Bronchial epithelial cell (primary cell): ENCODE measurements around the gene NPAS3. TPM values are rescaled to one million over a fixed set of nuclear protein-coding genes. Genes with fewer than 3 reads are reported as not detected.

Source experiments
- DNase-seq: peaks from one replicate; pipeline ENCODE4 v3.0.0-alpha.2; 2010; ENCODE audit warnings: low read depth
- FAIRE-seq: peaks from 2 replicates; lab custom pipeline; 2011; peaks lifted over from hg19 to GRCh38; lab: Jason Lieb, UNC
- H3K27me3 ChIP-seq: 2 replicates; pipeline ENCODE4 v1.5.1; 2011; ENCODE audit warnings: low read length; ENCODE audit not compliant: control insufficient read depth, insufficient read depth
- H3K36me3 ChIP-seq: 2 replicates; pipeline ENCODE4 v1.5.1; 2011; ENCODE audit warnings: low read length; ENCODE audit not compliant: control insufficient read depth, insufficient read depth
- H3K4me3 ChIP-seq: 2 replicates; pipeline ENCODE4 v1.5.1; 2011; ENCODE audit warnings: mild to moderate bottlenecking, low read depth, low read length, control low read depth
- total RNA-seq: library from RNA; depleted of rRNA; stranded (reverse); fragments of >200 nt; gene quantifications from 2 replicates; pipeline ENCODE4 v1.2.1, GENCODE V29; 2014
- TF ChIP-seq, protein P1 (sequence below): IDR thresholded peaks from 2 replicates; pipeline ENCODE4 v1.5.1; 2011; ENCODE audit warnings: mild to moderate bottlenecking, moderate library complexity, low read length, control low read depth, inconsistent platforms; ENCODE audit not compliant: insufficient read depth, severe bottlenecking

NPAS3 gene
- total RNA-seq, 1 donor from 2014 or later = not detected

DNA sequence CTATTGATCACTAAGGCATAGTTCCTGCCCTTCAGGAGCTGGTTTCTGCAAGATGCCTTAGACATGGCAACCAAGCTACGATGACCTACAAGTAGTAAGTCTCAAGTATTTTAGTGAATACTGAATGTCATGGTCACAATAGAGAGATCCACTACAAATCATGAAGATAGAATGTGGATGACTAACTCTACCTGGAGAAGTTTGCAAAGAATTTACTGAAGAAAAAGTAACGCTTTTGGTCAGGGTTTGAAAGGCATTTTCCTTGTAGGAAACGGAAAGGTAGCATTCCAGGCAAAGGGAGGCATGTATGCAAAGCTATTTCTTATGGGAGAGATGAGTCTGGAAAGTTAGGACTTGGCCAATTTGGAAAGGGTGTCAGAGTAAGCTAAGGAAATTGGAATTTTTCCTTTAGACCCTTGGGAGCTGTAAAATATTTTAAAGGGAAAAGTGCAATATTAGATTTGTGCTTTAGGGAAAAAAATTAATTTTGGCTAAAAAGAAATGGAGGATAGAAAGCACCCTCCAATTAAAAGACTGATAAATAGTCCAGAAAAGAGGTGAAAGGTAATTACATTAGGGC is 634.7 kb downstream of the NPAS3 start:
- FAIRE-seq = no peak
- no peaks in the 10 kb centered on the region for H3K36me3 ChIP-seq
- TF ChIP-seq, protein P1, sequence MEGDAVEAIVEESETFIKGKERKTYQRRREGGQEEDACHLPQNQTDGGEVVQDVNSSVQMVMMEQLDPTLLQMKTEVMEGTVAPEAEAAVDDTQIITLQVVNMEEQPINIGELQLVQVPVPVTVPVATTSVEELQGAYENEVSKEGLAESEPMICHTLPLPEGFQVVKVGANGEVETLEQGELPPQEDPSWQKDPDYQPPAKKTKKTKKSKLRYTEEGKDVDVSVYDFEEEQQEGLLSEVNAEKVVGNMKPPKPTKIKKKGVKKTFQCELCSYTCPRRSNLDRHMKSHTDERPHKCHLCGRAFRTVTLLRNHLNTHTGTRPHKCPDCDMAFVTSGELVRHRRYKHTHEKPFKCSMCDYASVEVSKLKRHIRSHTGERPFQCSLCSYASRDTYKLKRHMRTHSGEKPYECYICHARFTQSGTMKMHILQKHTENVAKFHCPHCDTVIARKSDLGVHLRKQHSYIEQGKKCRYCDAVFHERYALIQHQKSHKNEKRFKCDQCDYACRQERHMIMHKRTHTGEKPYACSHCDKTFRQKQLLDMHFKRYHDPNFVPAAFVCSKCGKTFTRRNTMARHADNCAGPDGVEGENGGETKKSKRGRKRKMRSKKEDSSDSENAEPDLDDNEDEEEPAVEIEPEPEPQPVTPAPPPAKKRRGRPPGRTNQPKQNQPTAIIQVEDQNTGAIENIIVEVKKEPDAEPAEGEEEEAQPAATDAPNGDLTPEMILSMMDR = no peak
- DNase-seq = no peak
- no peak overlapping the region for H3K4me3 ChIP-seq
- no peaks in the 10 kb centered on the region for H3K27me3 ChIP-seq

DNA sequence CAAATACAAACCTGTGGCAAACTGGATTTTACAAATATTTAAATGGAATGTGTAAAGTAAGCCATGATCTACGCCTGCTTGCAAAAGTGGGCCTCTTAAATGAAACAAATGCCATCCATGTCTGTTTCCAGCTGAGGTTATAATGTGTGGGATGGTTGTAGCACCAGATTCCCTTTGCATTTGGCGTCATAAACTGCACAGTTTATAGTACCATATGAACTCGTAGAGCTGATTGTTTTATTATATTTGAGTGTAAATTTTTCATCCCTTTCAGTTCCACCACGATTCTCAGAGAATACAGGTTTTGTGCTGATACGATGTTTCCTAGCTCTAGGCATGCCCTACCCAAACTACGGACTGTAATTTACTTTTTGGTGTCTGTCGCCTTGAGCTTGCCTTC is 637.3 kb downstream of the NPAS3 start:
- no peak overlapping the region for H3K4me3 ChIP-seq
- H3K36me3 ChIP-seq = no peaks in the 10 kb centered on the region
- no peaks in the 10 kb centered on the region for H3K27me3 ChIP-seq
- FAIRE-seq (no peak), DNase-seq (no peak)
- TF ChIP-seq, protein P1 = no peak

DNA sequence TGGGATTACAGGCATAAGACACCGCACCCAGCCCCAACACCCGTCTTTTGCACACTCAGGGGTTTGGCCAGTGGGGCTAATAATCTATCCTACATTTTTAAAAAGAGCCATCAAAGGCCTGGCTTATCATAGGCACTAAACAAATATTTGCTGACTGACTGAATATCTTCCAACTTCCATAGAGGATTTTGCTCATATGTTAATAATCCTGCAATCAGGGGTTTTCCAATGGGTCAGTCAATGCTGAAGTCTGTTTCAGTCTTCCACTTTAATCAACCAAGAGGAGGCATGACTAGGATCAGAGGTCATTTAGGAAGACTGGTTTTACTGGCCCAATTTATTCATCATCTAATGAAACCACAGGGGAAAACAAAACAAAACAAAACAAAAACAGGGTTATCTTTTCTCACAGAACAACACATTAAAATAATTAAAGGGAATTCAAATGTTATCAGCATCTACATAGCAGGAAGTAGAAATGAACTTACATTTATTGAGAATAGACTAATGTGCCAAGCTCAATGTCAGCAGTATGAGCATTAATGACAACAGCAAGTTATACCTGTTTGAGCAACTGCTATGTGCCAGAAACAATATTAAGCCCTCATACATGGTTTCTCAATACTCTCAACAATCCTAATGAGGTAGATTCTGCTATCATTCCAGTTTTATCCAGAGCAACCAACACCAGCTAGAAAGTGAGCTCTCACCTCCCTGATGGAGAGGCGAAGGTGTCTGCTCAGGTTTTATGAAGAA is 640.0 kb downstream of the NPAS3 start:
- DNase-seq (peak; percentile 43), FAIRE-seq (no peak)
- H3K36me3 ChIP-seq = no peaks in the 10 kb centered on the region
- no peak overlapping the region for H3K4me3 ChIP-seq
- TF ChIP-seq, protein P1 = no peak
- no peaks in the 10 kb centered on the region for H3K27me3 ChIP-seq

DNA sequence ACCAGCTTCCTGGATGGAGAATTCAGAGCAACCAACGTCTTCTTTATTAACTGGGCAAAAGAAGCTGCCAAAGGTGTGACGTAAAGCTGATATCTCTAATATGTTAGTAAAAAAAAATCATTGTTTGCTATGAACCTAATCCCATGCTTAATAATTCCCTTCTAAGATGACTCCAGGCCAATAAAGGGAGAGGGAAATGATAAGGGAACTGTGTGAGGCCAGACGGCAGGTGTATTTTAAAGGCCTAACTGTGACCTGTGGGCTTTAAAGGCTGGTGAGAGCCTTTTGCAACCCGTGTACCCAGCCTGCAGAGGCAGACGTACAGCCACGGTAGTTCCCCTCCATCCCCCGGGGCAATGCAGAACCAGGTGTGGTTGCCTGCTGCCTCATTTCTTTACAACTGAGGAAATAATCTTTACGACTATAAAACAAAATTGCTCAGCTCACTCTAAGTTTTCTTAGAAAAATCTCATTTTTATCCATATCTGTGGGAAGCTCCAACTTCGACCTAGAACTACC is 641.6 kb downstream of the NPAS3 start:
- DNase-seq (no peak), FAIRE-seq (no peak)
- Histone ChIP-seq H3K27me3 (no peaks in the 10 kb centered on the region), H3K4me3 (no peak overlapping the region), H3K36me3 (no peaks in the 10 kb centered on the region)
- TF ChIP-seq, protein P1 = no peak

DNA sequence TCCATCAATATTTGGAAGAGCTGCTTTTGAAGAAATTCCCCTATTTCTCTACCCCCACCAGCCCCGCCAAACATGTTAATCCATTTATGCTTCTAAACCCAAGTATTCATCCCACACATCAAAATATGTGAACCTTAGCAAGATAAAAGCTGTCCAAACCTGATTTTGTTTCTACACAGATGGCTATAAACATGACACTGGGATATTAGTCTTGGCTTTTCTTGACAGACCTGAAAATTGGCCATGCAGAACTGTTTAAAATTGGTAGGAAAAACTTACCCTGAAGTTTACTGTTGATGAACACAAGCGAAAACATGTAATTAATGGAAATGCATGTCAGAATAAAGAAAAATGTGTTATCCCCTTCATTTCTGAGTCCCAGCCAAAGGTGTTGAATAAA is 642.2 kb downstream of the NPAS3 start:
- TF ChIP-seq, protein P1 = no peak

More for the DNA sequence above, 642.2 kb downstream of the NPAS3 start:
- no peak for DNase-seq
- Histone ChIP-seq H3K4me3 (no peak overlapping the region), H3K36me3 (no peaks in the 10 kb centered on the region), H3K27me3 (no peaks in the 10 kb centered on the region)
- no peak for FAIRE-seq
